Kidney epithelial cell (primary cell): ENCODE data around the gene ABHD5. TPM values are rescaled to one million over a fixed set of nuclear protein-coding genes. Genes with fewer than 3 reads are reported as not detected.

Experiments
- DNase-seq: peaks from one replicate; pipeline ENCODE4 v3.0.0-alpha.2; 2010; ENCODE audit warnings: low read depth
- H3K27me3 ChIP-seq: 2 replicates; pipeline ENCODE4 v1.6.0; 2011; ENCODE audit warnings: low read length; ENCODE audit not compliant: control insufficient read depth, insufficient read depth
- H3K36me3 ChIP-seq: 2 replicates; pipeline ENCODE4 v1.5.1; 2011; ENCODE audit warnings: low read length; ENCODE audit not compliant: control insufficient read depth, insufficient read depth
- H3K4me3 ChIP-seq: 2 replicates; pipeline ENCODE4 v1.5.1; 2011; ENCODE audit warnings: low read depth, mild to moderate bottlenecking, control low read depth, low read length
- total RNA-seq: library from RNA; depleted of rRNA; stranded (reverse); fragments of >200 nt; gene quantifications from 2 replicates; pipeline ENCODE4 v1.2.3, GENCODE V29; 2015
- TF ChIP-seq, protein P1 (sequence below): IDR thresholded peaks from 2 replicates; pipeline ENCODE4 v1.5.1; 2011; ENCODE audit warnings: mild to moderate bottlenecking, moderate library complexity, low read length, control low read depth, inconsistent platforms; ENCODE audit not compliant: insufficient read depth, poor library complexity, severe bottlenecking

Gene ABHD5
- total RNA-seq, 1 donor from 2014 or later = 23.4 TPM

GRCh38 chr3:43723121-43723734 lies 32.5 kb downstream of the ABHD5 start:
- Histone ChIP-seq H3K27me3 (no peaks in the 10 kb centered on the region), H3K36me3 (no peaks in the 10 kb centered on the region), H3K4me3 (no peak overlapping the region)
- TF ChIP-seq, protein P1, sequence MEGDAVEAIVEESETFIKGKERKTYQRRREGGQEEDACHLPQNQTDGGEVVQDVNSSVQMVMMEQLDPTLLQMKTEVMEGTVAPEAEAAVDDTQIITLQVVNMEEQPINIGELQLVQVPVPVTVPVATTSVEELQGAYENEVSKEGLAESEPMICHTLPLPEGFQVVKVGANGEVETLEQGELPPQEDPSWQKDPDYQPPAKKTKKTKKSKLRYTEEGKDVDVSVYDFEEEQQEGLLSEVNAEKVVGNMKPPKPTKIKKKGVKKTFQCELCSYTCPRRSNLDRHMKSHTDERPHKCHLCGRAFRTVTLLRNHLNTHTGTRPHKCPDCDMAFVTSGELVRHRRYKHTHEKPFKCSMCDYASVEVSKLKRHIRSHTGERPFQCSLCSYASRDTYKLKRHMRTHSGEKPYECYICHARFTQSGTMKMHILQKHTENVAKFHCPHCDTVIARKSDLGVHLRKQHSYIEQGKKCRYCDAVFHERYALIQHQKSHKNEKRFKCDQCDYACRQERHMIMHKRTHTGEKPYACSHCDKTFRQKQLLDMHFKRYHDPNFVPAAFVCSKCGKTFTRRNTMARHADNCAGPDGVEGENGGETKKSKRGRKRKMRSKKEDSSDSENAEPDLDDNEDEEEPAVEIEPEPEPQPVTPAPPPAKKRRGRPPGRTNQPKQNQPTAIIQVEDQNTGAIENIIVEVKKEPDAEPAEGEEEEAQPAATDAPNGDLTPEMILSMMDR = no peak
- DNase-seq = no peak

- no peaks in the 10 kb centered on the region for H3K36me3 ChIP-seq
- no peaks in the 10 kb centered on the region for H3K27me3 ChIP-seq
- no peak overlapping the region for H3K4me3 ChIP-seq
- DNase-seq = no peak
- TF ChIP-seq, protein P1 = no peak
Measured at GRCh38 chr3:43726521-43726920, 35.8 kb downstream of the ABHD5 start.

- no peak for DNase-seq
- TF ChIP-seq, protein P1 = no peak
- Histone ChIP-seq H3K36me3 (no peaks in the 10 kb centered on the region), H3K27me3 (no peaks in the 10 kb centered on the region), H3K4me3 (no peak overlapping the region)
Measured at GRCh38 chr3:43727930-43728329, 37.2 kb downstream of the ABHD5 start.

GRCh38 chr3:43728476-43728875 lies 37.7 kb downstream of the ABHD5 start:
- no peaks in the 10 kb centered on the region for H3K27me3 ChIP-seq
- H3K4me3 ChIP-seq = no peak overlapping the region
- TF ChIP-seq, protein P1 = no peak
- no peaks in the 10 kb centered on the region for H3K36me3 ChIP-seq
- no peak for DNase-seq

- TF ChIP-seq, protein P1 = no peak
- DNase-seq = no peak
- no peaks in the 10 kb centered on the region for H3K36me3 ChIP-seq
- H3K4me3 ChIP-seq = no peak overlapping the region
- H3K27me3 ChIP-seq = no peaks in the 10 kb centered on the region
Measured at GRCh38 chr3:43728947-43729346, 38.2 kb downstream of the ABHD5 start.
